ENCODE measurements around the gene EGFLAM. TPM values are rescaled to one million over a fixed set of nuclear protein-coding genes. Genes with fewer than 3 reads are reported as not detected.

Gene EGFLAM
- total RNA-seq, 1 experiment from 2014 or later: 0.33 TPM

DNA sequence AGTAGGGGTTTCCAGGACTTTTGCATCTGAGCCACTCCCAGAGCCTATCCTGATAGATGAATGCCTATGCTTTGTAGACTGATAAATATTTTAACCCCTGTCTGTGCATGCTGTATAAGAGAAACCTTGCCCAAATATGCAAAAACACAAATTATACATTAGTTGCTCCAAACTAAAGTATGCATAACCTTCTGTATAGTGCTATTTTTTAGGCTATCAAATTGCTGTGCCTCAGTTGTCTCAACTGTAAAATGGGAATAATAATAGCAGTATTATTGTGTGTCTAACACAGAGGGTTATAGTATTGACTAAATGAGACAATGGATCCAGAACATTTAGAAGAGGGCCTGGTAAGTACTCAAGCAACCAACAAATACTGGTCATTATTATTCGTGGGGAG is 180.4 kb downstream of the EGFLAM start:
- no peak overlapping the region for H3K4me3 Mint-ChIP-seq
- H3K9ac ChIP-seq (ENCODE audit: extremely low read depth, insufficient read length, low read length): no peak overlapping the region

More for the DNA sequence above, 180.4 kb downstream of the EGFLAM start:
- Mint-ChIP-seq H3K36me3 (ENCODE audit: insufficient read depth in 1 of 3, low read depth in 3 of 3) (no peaks in the 10 kb centered on the region), H3K9me3 (no peaks in the 10 kb centered on the region), H3K4me1 (peaks cover 0 to 9% of the 10 kb centered on the region in 2 experiments; a peak in 2 of 4 replicates), H3K27ac (no peak overlapping the region), H3K27me3 (ENCODE audit: low read depth) (peaks cover 4% of the 10 kb centered on the region; the same call in 1 of the 2 replicates)
- Histone ChIP-seq H3K9me3 (ENCODE audit: control insufficient read depth, low read depth, low read length) (no peaks in the 10 kb centered on the region), H2AK5ac (ENCODE audit: insufficient read length, low read length) (no peak overlapping the region), H3T11ph (ENCODE audit: low read length) (no peak overlapping the region), H3K4me1 (ENCODE audit: insufficient read depth, low read length) (no peaks in the 10 kb centered on the region), H3K23ac (ENCODE audit: insufficient read length, low read depth, low read length) (no peak overlapping the region), H4K5ac (ENCODE audit: insufficient read length, low read depth, low read length) (no peak overlapping the region), H2BK5ac (ENCODE audit: insufficient read length, low read length) (no peak overlapping the region), H4K8ac (replicated peaks; ENCODE audit: insufficient read length, low read depth, low read length) (no peak overlapping the region), H3K18ac (ENCODE audit: insufficient read length, low read depth, low read length) (no peak overlapping the region), H3K27me3 (ENCODE audit: insufficient read depth, low read length) (no peaks in the 10 kb centered on the region), H4K20me1 (ENCODE audit: control insufficient read depth, insufficient read depth, insufficient read length) (no peaks in the 10 kb centered on the region), H2BK15ac (ENCODE audit: low read depth, low read length) (no peak overlapping the region), H3K27ac (ENCODE audit: insufficient read length, low read depth, low read length) (no peak overlapping the region), H2BK12ac (ENCODE audit: insufficient read length, low read depth, low read length) (no peak overlapping the region), H2BK20ac (ENCODE audit: low read depth, low read length, poor library complexity, severe bottlenecking) (no peak overlapping the region), H2AFZ (ENCODE audit: low read length) (no peak overlapping the region), H3K14ac (ENCODE audit: insufficient read depth, low read length) (no peak overlapping the region), H4K91ac (ENCODE audit: insufficient read length, low read depth, low read length) (no peak overlapping the region), H3K23me2 (ENCODE audit: insufficient read length, low read depth, low read length, poor library complexity, severe bottlenecking) (no peaks in the 10 kb centered on the region), H3K79me2 (ENCODE audit: insufficient read depth, low read length) (no peaks in the 10 kb centered on the region), H3K4ac (ENCODE audit: low read depth, low read length) (no peak overlapping the region), H3K79me1 (ENCODE audit: insufficient read depth, low read depth, low read length, poor library complexity, severe bottlenecking) (no peaks in the 10 kb centered on the region), H3K56ac (ENCODE audit: insufficient read length, low read depth, low read length) (no peak overlapping the region), H2BK120ac (ENCODE audit: low read depth, low read length, poor library complexity, severe bottlenecking) (no peak overlapping the region), H3K4me2 (ENCODE audit: insufficient read depth, insufficient read length, low read length) (no peak overlapping the region)
- WGBS (ENCODE audit: extremely low coverage, insufficient read length, low lambda C conversion rate): no CpG with 5 or more reads among the region's 1 CpG
- no peak for TF ChIP-seq CTCF (conservative IDR thresholded peaks at IDR 0.05)
- no peak for DNase-seq
